Right hindlimb (tissue), 1 donor: ENCODE results near the gene MAGI3.

Experiments
- DNase-seq: peaks from one replicate; pipeline ENCODE4 v3.0.0-alpha.2; 2018

MAGI3 gene

DNA sequence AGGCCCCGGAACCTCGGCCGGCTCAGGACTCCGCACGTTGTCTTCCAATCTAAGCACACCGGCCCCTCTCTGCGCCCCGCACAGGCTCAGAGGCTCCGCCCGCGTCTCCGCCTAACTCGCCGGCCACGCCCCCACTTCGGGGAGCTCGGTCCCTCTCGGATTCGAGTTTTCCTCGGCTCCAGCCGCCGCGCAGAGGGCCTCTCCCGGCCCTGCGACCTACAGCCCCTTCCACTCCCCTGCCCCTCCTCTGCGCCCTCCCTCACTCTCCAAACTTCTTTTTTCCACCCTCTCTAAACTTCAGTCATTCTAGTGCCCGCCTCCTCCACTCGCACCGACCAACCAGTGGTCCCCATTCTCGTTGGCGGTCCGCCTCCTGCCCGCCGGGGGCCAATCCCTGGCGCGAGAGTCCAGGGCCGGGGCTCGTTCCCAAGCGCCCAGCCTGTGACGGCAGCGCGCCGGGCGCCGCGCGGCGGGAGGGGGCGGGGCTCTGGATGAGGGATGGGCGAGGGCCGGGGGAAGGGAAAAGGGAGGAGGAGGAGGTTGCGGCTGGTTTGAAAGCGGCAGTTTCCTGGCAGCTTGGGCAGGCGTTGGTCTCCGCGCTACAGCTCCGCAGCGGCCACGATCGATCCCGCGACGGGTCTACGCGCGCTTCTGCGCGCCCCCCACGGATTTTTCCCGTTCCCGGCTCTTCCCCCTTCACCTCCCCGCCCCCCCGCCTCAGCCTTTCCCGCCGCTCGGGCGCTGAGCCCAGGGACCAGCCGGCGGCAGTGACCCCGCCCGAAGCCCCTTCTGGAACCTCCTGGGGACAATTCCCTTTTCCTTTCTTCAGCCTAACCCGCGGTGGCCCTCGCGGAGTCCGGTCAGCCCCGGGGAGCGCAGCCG is at the start of gene MAGI3:
Gene MAGI3, plus strand, starts transcription at position 563 of the 882 bp plus-strand sequence. CDS start 519 bp downstream, outside the sequence.
- peak; percentile 100 for DNase-seq

DNA sequence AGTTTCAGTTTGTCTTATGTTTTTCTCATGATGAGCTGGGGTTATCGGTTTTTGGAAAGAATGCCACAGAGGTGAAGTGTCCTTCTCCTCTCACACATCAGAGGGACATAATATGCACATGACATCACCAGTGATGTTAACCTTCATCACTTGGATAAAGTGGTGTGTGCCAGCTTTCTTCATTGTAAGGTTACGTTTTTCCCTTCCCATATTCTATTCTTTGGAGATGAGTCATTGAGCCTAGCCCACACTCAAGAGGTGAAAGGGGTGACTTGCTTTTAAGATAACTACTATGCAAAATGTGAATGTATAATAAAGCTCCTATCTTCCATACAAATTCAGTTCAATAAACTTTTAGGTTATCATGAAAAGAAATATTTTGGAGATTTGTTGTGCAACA is 36.7 kb upstream of the MAGI3 start:
- DNase-seq, result no peak

DNA sequence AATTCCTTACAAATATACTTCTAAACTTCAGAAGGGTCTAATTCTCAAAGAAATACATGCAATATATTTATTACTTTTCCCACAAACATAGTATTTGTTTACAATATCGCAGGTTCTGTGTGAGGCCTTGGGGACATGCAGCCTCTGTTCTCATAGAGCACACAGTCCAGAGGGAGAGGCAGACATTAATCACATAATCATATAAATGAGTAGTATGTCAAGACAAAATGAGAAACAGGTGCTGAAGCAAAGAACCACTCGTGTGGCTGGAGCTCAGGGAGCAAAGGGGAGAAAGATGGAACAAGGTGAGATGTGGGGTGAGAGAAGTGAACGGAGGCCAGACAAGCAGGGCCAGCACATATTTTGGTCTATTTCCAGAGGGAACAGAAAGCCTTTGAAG is 26.4 kb upstream of the MAGI3 start:
- DNase-seq, result no peak

DNA sequence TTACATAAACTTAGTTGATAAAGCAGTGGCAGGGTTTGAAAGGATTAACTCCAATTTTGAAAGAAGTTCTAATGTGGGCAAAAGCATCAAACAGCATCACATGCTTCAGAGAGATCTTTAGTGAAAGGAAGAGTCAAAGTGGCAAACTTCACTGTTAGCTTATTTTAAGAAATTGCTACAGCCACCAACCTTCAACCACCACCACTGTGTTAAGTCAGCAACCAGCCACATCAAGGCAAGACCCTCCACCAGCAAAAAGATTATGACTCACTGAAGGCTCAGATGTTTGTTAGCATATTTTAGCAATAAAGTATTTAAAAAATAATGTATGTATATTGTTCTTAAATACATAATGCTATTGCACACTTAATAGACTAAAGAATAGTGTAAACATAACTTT is 21.3 kb upstream of the MAGI3 start:
- DNase-seq, result no peak

DNA sequence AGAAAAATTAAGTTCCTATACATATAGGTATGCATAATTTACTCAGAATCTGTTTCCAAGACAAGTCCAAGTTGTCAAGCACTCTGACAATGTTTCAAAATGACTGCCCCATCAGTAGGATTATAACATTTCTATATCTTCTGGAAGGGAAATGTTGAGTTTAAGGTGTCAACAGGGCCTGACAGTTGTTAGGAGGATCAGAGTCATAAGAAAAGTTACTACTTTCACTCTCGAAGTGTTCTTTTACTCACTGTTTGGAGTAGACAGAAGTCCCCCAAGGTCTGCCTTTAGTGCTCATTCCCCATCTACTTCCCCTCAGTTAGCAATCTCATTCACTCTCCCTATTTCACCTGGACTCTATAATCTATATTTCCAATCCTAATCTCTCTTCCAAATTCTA is 20.6 kb upstream of the MAGI3 start:
- no peak for DNase-seq

DNA sequence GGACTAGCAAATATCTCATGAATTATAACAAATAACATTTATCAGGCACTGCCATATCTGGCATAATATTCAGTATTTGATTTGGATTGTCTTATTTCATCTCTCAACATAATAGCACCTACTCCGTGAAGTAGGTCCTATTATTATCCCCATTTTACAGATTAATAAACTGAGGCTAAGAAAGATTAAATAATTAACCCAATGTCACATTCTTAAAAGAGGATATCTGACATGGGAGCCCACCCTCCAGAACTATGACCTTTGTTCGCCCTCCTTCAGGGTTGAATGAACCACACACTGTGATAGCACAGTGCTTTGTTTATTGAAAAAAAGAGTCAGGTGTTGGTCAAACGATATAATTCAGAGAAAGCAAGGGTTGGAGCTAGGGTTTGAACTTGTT is 19.4 kb upstream of the MAGI3 start:
- DNase-seq, result no peak

DNA sequence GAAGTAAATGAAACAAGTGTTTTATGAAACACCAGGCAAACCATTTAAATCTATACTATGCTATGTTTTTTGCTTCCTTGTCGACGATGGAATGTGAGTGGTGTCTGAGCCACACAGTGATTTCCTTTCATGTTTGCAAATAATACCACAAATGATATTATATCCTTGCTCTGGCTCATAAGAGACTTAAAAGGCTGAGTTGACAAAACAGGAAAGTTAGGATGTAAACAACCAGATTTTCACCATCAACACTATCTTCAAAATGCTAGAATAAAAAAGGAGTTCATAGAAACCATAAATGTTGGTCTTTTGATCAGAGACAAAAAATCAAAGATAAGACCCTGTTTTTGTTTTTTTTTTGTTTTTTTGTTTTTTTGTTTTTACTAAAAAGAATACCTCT is 17.8 kb upstream of the MAGI3 start:
- no peak for DNase-seq

DNA sequence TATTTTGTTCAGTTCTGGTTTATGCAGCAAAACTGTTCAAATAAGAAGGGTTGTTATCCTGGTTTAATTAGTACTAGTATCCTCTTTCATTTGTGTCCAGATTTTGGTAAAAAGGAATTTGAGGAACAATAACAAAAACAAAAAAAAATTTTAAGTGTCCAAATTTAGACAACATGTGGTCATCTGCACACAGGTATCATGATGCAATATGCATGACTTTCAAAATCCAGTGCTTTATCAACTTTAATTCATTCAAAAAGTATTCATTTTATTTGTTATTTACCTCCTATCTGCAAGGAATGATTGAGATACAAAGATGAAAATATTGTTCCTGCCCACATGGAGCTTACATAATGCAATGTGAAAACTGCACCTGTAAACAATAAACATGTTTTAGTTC is 16.7 kb upstream of the MAGI3 start:
- DNase-seq, result no peak

DNA sequence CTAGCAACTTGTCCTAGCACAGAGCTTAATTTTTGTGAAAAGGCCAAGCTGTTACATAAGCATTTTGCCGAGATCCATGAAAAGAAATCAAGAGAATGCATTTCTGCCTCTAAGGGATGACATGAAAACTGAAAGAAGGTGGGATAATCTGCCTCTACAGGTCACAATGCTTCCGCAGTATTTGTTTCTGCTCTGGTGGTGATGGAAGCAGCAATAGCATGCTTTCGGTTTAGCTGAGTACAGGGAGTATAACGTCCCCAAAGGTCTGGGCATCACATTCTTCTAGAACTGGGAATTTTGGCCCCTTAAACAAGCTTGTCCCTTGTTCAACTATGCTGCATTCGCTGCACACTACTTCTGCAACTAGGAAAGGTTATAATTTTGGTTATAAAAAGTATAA is 14.4 kb upstream of the MAGI3 start:
- DNase-seq, result no peak

DNA sequence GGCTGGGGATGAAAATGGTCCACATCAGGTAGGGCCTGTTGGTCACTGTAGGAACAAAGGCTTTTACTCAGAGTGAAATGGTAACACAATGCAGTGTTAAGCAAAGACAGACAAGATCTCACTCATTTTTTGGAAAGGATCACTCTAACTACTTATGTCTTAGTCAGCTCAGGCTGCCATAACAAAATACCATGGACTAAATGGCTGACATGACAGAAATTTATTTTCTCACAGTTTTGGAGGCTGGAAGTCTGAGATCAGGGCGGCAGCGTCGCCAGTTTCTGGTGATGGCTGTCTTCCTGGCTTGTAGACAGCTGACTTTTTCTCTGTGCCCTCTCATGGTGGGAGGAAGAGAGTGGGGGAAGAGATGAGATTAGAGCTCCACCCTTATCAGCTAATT is 10.2 kb upstream of the MAGI3 start:
- no peak for DNase-seq

DNA sequence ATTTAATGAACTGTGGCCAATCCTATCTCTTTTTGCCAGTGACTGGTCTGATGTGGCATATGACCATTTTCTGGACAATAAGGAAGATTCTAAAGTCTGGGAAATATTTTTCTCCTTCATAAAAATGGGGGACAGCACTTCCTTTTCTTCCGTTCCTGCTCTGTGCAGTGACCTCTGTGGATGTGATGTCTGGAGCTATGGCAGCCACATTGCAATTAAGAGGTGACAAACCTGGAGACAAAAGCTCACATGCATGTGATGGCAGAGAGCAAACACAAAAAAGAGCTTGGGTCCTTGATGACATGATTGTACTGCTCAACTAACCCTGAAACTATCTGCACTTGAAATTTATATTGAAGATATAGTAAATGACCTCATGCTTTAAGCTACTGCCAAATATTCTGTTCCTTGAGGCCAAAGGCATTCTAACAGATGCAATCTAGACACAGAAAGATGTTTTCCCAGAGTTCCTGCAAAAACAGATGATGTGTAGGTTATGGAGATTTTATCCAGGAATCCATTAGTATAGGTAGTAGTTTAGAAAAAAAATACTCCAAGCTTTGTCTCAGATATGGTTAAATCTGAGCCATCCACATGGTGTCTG is 2.2 kb upstream of the MAGI3 start:
- DNase-seq, result no peak

DNA sequence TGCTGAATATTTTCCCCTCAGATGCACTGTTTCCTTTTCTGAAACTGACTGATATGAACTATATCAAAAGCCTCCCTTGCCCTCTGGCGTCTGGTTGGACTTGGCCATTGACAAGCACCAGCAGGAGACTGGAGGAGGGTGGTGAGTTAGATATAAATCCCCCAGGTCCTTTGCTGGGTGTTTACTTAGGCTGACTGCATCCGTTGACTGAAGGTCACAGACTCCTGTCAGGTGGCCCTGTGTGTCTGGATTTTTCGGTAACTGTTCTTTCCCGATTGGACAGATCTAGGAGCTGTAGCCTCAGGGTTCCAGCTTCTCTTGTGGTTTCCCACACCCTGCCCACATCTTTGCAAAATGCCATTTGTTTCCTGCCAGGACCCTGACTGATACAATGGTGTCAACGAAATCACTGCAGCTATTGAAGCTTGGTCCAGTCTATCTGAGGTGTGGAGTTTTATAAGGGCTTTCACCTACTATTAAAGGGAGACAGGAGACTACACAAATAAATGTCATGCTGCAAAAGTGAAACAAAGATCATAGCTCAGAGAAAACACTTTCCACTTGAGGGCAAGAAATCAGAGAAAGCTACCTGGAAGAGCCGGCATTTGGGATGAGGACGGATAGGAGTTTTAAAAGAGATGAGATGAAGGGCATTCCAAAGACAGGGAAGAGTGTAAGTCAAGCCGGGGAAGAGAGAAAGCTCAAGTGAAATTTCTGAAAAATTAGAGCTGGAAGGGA is 1.5 kb upstream of the MAGI3 start:
- DNase-seq, result no peak

DNA sequence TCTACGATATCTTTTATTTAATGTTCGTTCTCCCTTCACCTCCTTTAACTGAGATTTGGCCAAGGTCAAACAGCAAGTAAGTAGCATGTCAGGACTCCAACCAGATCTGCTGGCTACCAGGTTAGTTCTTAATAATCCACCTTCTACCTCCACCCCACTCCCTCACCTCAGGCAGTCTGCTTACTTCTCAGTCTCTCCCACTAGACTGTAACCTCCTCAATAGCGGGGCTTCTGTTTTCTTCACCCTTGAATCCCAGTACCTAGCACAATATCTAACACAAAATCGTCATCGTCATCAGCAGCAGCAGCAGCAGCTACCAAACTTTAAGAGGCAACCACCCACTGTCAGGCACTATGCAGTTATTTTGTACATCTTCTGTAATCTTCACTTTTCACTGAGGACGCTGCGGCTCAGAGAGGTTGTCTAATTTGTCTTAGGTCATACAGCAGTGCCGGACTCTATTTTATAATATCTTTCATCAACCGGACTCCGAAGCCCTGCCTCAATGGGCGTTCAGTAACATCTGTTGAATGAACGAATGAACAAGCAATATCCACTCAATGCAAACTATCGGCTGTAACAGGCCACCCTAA is 859 bp upstream of the MAGI3 start:
- no peak for DNase-seq

DNA sequence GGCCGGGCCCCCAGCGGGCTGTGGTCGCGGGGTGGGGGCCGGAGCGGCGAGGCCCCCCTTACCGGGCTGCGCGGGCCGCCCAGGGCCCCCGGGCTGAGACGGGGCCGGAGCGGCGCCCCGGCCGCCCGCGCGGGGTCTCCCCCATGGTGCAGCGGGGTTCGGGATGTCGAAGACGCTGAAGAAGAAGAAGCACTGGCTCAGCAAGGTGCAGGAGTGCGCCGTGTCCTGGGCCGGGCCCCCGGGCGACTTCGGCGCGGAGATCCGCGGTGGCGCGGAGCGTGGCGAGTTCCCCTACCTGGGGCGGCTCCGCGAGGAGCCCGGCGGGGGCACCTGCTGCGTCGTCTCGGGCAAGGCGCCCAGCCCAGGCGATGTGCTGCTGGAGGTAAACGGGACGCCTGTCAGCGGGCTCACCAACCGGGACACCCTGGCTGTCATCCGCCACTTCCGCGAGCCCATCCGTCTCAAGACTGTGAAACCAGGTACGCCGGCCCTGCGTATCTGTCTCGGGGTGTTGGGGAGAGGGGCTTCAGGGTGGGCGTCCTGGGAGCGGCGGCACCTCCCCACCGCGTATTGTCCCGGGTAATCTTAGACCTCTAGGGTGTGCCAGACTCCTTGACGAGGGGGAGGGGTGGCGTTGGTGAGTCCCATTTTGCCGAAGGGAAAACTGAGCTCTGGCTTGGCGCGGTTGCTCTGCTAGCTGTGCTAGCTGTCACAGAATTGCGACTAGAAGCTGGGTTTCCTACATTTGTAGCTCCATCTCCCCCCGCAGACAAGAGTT is 745 bp downstream of the MAGI3 start:
- DNase-seq, result peak; percentile 40

DNA sequence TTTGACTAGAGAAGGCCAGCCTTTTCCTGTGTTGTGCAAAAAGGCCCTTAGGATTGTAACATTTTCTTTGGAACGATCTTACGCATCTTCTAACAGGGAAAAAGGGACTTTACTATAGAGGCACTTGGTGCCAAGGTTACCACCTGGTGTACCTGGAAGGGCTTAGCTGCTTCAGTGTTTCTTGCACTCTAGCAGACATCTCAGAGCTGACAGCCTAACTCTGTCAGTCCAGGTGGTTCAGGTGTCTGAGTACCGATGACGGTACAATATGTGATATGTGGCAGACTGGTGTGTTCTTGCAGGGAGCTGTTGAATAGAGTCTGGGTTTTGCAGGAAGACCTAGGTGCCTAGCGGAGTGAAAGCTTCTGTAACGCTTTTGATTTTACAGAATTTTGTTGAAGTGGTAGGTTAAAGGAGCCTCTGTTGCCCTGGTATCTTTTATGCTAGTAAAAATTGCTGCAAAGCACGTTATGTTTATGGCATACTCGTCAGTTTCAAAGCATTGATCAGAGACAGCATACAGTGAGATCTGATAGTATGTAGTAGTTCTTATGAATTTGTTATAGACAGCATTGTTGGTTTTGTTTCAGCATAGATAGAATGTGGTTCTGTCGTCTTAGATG is 1.4 kb downstream of the MAGI3 start:
- no peak for DNase-seq

DNA sequence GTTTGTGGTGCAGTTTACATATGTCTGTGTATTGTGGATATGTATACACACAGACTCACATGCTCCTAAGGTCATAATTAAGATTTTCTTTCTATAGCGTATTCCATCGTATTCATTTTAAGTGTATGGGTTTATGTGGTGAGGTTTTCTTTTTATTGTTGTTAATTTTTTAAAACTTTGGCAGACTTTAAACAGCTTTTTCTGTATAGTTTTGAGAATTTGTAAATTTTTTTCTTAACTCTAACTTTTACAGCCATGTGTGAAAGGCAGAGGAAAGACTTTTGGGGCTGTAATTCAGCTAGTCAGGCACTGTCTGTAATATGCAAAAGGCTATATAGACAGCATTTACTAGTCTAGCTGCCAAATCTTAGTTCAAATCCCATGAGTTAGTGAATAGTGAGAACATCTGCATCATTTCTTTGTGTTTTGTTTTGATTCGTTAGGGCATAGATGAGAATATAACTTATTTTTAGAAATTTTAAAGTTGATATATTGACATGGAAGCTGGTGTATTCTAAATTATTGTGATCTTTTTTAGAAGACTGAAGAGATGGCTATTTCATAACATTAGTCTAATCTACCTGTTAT is 2.3 kb downstream of the MAGI3 start:
- DNase-seq, result no peak

DNA sequence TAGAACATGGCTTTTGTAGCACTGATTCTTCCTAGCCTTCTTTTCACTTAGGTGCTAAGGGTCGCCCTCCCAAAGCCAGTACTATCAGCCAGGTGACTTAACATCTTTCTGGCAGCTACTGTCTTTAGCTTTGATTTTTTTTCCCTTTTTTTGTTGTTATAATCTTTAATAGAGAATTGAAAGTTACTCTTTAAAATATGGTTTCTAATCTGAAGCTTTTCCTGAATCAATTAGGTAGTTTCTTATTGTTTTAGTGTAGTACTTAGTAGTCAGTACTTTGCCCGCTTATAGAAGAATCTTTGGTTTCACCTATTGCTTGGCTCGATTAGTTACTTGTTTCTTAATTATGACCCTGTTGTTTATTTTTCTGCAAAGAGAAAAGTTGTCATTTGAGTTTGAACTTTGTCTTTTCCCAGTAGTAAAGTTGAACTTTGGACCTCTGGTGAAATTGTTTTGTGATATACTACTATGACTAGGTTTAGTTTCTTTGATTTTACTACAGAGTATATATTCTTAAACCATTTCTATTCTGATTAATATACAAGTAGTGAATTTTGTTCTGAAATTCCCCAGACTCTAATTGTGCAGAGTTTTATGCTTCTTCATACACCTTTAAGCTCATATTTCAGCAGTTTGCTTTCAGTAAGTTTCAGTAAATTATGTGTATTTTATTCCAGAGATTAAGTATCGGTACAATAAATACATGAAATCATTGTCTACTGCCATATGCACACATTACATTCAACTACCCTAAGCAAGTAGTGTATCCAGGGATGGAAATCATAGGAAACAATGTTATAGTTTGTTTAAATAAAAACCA is 3.9 kb downstream of the MAGI3 start:
- no peak for DNase-seq

DNA sequence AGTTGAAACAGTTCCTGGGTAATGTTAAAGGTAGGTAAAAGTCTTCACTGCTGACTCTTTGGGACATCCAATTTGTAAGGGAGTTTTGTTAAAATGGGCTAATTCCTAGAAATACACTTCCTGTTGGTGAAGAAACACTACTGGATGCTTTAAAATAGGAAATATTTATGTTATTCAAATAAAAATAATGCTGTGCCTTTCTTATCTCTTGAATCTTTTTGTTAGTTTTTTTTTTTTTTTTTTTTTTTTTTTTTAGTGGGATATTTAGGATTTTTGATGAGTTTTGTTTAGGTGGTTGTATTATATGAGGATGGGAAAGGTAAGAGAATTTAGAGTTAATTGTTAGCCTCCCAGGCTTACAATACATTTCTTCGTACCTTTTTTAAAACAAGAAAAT is 4.5 kb downstream of the MAGI3 start:
- no peak for DNase-seq

DNA sequence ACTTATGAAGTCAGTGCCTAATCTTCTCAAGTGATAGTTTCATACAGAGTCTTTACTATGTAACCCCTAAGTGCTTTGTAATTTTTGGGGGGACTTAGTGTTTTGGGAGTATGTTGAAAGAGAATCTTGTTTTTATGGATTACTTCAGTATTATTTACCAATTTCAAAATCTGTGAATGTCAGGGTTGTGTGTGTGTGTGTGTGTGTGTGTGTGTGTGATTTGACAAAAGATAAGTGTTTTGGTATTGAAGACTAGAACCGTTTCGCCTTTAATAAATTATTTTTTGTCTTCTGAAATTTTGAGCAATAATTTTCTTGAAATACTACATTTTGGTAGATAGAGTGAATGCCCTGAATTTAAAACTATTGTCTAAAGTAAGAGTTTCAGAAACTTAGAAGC is 5.8 kb downstream of the MAGI3 start:
- DNase-seq, result no peak

DNA sequence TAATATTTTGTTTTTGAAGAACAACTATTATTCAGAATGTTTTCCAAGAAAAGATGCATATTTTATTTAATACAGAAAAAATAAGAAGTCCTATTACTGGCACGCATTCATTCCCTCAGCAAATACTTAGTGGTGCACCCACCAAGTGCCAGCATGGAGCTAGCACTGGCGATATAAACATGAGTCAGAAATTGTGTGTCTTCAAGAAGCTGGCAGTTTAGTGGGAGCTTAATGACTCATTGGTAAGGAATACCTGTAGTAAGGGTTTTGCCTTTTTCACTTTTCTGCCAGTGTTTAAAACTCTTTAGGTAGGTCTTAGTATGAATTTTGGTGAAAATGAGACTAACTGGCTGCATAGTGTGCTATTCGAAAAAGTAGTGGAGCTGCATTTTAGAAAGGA is 6.3 kb downstream of the MAGI3 start:
- no peak for DNase-seq

DNA sequence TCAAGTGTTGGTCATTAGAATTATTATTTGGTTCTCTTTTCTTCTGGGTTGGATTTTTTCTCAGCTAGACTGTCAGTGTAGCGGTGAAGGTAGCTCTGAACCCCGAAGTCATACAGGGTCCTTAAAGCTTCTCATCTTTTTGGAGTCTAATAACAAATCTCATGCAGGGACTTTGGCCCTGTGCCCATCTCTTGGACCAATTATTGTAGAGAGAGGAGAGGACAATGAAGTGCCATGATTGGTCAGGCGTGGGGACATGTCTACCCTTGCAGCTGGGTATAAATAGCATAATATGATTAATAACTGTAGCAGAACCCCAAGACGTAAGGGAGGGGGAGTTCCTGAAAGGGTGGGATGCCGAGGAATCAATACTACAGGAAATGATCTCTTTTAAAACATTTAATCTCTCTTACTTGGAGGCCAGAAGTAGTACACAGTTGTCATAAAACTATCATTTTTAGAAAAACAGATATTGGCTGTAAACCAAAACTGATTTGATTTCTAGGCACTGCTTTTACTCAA is 8.8 kb downstream of the MAGI3 start:
- DNase-seq, result no peak
